Neural progenitor cell (in vitro differentiated cells): ENCODE measurements around the gene PTPRB. TPM values are rescaled to one million over a fixed set of nuclear protein-coding genes. Genes with fewer than 3 reads are reported as not detected.

Source experiments
- DNase-seq: peaks from one replicate; pipeline ENCODE4 v3.0.0-alpha.2; 2016; ENCODE audit warnings: low spot score
- H2AFZ ChIP-seq: fragments of 200-600 bp; sonication (generic); replicated peaks from 2 replicates; pipeline ENCODE4 v1.6.1; 2016; ENCODE audit warnings: antibody characterized with exemption
- H3F3A ChIP-seq: fragments of 200-600 bp; sonication (generic); 2 replicates; pipeline ENCODE4 v1.6.1; 2016; ENCODE audit warnings: antibody characterized with exemption, low read depth
- H3K27ac ChIP-seq: fragments of 200-600 bp; sonication (generic); 2 replicates; pipeline ENCODE4 v1.5.1; 2016; ENCODE audit warnings: mild to moderate bottlenecking
- H3K27me3 ChIP-seq: fragments of 200-600 bp; sonication (generic); 2 replicates; pipeline ENCODE4 v1.6.1; 2016; ENCODE audit warnings: mild to moderate bottlenecking, moderate library complexity
- H3K36me3 ChIP-seq: fragments of 200-600 bp; sonication (generic); 2 replicates; pipeline ENCODE4 v1.5.1; 2016
- H3K4me1 ChIP-seq: fragments of 200-600 bp; sonication (generic); 2 replicates; pipeline ENCODE4 v1.6.1; 2016; ENCODE audit warnings: mixed run types
- H3K4me2 ChIP-seq: fragments of 200-600 bp; sonication (generic); 2 replicates; pipeline ENCODE4 v1.6.1; 2016
- H3K4me3 ChIP-seq: fragments of 200-600 bp; sonication (generic); 2 replicates; pipeline ENCODE4 v1.5.1; 2016
- H3K79me2 ChIP-seq: fragments of 200-600 bp; sonication (generic); 2 replicates; pipeline ENCODE4 v1.6.1; 2016; ENCODE audit warnings: low read depth
- H3K9ac ChIP-seq: fragments of 200-600 bp; sonication (generic); 2 replicates; pipeline ENCODE4 v1.6.1; 2016
- H3K9me3 ChIP-seq: fragments of 200-600 bp; sonication (generic); 2 replicates; pipeline ENCODE4 v1.5.1; 2016; ENCODE audit warnings: low read depth
- H4K20me1 ChIP-seq: fragments of 200-600 bp; sonication (generic); 2 replicates; pipeline ENCODE4 v1.6.1; 2016; ENCODE audit warnings: low read depth
- H3K27ac Mint-ChIP-seq: 3 replicates; pipeline ENCODE4 v1.8.0; 2021; ENCODE audit warnings: mixed read lengths
- H3K27me3 Mint-ChIP-seq: 2 replicates; pipeline ENCODE4 v1.8.0; 2022; ENCODE audit warnings: low read depth, mild to moderate bottlenecking, inconsistent platforms, moderate library complexity, mixed read lengths; ENCODE audit not compliant: insufficient read depth
- H3K36me3 Mint-ChIP-seq: 3 replicates; pipeline ENCODE4 v1.8.0; 2021; ENCODE audit warnings: mixed read lengths
- H3K4me1 Mint-ChIP-seq: 3 replicates; pipeline ENCODE4 v1.8.0; 2021; ENCODE audit warnings: mixed read lengths
- H3K4me3 Mint-ChIP-seq: 3 replicates; pipeline ENCODE4 v1.8.0; 2021; ENCODE audit warnings: mild to moderate bottlenecking, moderate library complexity, mixed read lengths
- H3K9me3 Mint-ChIP-seq: 3 replicates; pipeline ENCODE4 v1.8.0; 2020; ENCODE audit warnings: mixed read lengths
- EZH2 ChIP-seq: fragments of 200-600 bp; sonication (generic); IDR thresholded peaks from 2 replicates; pipeline ENCODE4 v1.6.1; 2017; ENCODE audit warnings: antibody characterized with exemption, mild to moderate bottlenecking, moderate library complexity
- EZH2phosphoT487 ChIP-seq: fragments of 200-600 bp; sonication (generic); IDR thresholded peaks from 2 replicates; pipeline ENCODE4 v1.6.1; 2017; ENCODE audit warnings: antibody characterized with exemption
- total RNA-seq: library from RNA; depleted of rRNA; stranded (reverse); fragments of >200 nt; gene quantifications from 2 replicates; pipeline ENCODE4 v1.2.3, GENCODE V29; 2015; ENCODE audit warnings: low replicate concordance
- TF ChIP-seq, protein P1 (sequence below): fragments of 200-600 bp; sonication (generic); IDR thresholded peaks from 2 replicates; pipeline ENCODE4 v1.5.1; 2017; ENCODE audit warnings: antibody characterized with exemption, mild to moderate bottlenecking

The PTPRB gene
- total RNA-seq, 1 donor from 2014 or later: not detected

DNA sequence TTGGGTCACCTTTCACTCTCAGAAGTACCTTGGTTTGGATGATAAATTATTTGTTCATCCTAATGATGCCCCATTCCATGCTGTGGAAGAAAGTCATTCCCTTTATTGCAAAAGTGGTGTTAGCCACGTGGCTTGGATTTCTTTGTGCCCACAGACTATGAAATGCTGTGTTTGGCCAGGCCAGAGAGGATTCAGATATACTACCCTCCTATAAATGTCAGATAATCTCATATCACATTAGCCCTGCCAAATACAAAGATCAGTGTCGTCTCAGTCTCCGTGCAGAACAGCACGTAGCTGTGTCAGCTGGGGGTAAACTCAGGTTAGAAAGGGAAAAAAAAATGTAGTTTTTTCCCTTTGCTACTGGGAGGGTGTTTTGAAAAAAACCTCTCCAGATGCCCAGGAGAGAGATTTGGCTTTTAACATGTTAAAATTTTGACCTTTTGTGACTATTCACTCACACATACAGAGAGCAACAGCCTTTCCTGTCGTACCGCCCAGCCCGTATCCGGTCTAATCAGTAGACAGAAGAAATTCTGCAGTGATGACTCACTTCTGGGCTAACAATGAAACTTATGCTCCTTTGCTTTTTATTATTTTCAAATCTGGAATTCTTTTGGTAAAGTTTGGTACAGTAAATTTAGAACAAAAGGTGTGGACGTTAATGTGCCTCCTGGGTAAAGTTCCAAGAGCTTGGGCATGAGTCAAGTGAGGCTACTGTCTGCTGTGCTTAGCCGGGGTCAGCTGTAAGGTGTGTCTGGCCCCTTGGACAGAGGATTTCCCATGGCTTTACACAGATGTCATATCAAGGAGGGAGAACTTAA lies 8.5 kb upstream of the PTPRB start:
- Mint-ChIP-seq H3K27me3 (no peaks in the 10 kb centered on the region), H3K27ac (peak overlapping the region; percentile 80), H3K9me3 (no peaks in the 10 kb centered on the region), H3K36me3 (no peaks in the 10 kb centered on the region), H3K4me3 (peak overlapping the region; percentile 14), H3K4me1 (peaks cover 18% of the 10 kb centered on the region)
- no peak for TF ChIP-seq EZH2phosphoT487
- TF ChIP-seq, protein P1, sequence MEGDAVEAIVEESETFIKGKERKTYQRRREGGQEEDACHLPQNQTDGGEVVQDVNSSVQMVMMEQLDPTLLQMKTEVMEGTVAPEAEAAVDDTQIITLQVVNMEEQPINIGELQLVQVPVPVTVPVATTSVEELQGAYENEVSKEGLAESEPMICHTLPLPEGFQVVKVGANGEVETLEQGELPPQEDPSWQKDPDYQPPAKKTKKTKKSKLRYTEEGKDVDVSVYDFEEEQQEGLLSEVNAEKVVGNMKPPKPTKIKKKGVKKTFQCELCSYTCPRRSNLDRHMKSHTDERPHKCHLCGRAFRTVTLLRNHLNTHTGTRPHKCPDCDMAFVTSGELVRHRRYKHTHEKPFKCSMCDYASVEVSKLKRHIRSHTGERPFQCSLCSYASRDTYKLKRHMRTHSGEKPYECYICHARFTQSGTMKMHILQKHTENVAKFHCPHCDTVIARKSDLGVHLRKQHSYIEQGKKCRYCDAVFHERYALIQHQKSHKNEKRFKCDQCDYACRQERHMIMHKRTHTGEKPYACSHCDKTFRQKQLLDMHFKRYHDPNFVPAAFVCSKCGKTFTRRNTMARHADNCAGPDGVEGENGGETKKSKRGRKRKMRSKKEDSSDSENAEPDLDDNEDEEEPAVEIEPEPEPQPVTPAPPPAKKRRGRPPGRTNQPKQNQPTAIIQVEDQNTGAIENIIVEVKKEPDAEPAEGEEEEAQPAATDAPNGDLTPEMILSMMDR: no peak
- no peak for TF ChIP-seq EZH2
- Histone ChIP-seq H3K4me3 (no peak overlapping the region), H3K36me3 (no peaks in the 10 kb centered on the region), H4K20me1 (no peaks in the 10 kb centered on the region), H3K4me1 (peaks cover 9% of the 10 kb centered on the region), H3K9ac (no peak overlapping the region), H2AFZ (peak overlapping the region; percentile 83), H3K27me3 (no peaks in the 10 kb centered on the region), H3K9me3 (no peaks in the 10 kb centered on the region), H3K4me2 (peak overlapping the region; percentile 35), H3K79me2 (no peaks in the 10 kb centered on the region), H3K27ac (no peak overlapping the region), H3F3A (no peaks in the 10 kb centered on the region)
- no peak for DNase-seq

DNA sequence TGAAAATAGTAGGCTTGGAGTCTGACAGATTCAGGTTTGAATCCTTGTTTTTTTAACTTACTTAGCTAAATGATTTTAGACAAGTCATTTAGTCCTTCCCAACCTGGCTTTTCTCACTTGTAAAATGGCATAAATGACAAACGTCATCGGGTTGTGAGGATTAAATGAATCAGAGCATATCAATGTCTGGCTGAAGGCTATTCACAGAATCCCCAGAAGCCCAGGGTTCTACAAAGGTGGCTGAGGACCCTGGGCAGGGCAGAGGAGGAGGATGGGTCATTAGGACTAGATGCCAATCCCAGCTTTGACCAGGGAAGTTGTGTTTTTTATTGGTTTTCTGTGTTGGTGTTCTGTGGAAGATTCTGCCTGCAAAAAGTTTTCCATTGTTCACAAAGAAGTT lies 7.6 kb upstream of the PTPRB start:
- no peaks in the 10 kb centered on the region for H3K36me3 ChIP-seq
- H3K79me2 ChIP-seq: no peaks in the 10 kb centered on the region
- Mint-ChIP-seq H3K4me3 (no peak overlapping the region), H3K4me1 (peaks cover 18% of the 10 kb centered on the region), H3K36me3 (no peaks in the 10 kb centered on the region), H3K9me3 (no peaks in the 10 kb centered on the region), H3K27me3 (no peaks in the 10 kb centered on the region), H3K27ac (no peak overlapping the region)
- no peaks in the 10 kb centered on the region for H3K9me3 ChIP-seq
- no peaks in the 10 kb centered on the region for H3K27me3 ChIP-seq
- no peak overlapping the region for H2AFZ ChIP-seq
- TF ChIP-seq, protein P1: no peak
- TF ChIP-seq EZH2: no peak
- TF ChIP-seq EZH2phosphoT487: no peak
- no peak for DNase-seq
- H3K4me1 ChIP-seq: peaks cover 9% of the 10 kb centered on the region
- H3K9ac ChIP-seq: no peak overlapping the region
- no peaks in the 10 kb centered on the region for H4K20me1 ChIP-seq
- H3F3A ChIP-seq: no peaks in the 10 kb centered on the region
- H3K27ac ChIP-seq: no peak overlapping the region
- no peak overlapping the region for H3K4me2 ChIP-seq
- no peak overlapping the region for H3K4me3 ChIP-seq

DNA sequence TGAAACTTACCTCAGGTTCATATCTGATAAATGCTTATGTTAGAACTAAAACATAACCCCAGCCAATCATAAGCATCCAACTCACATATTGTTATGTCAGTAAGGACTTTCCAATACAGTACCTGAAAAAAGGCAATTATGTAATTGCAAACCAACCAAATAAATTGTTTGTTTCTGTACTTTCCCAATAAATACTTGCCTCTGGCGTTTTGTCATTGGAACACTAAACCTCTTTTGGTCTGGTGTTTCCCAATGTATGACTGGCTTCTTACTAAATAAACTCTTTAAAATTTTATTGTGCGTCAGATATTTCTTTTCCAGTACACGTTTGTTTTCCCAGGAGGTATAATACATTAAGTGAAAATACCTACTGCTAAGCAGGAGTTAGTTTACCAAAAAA lies 6.7 kb upstream of the PTPRB start:
- no peak overlapping the region for H3K4me2 ChIP-seq
- H3K27ac Mint-ChIP-seq: no peak overlapping the region
- H3K4me1 Mint-ChIP-seq: peaks cover 18% of the 10 kb centered on the region
- H3K9me3 ChIP-seq: no peaks in the 10 kb centered on the region
- H3F3A ChIP-seq: no peaks in the 10 kb centered on the region
- no peaks in the 10 kb centered on the region for H3K36me3 Mint-ChIP-seq
- no peaks in the 10 kb centered on the region for H3K9me3 Mint-ChIP-seq
- TF ChIP-seq, protein P1: no peak
- TF ChIP-seq EZH2phosphoT487: no peak
- TF ChIP-seq EZH2: no peak
- no peak overlapping the region for H3K4me3 Mint-ChIP-seq
- no peak for DNase-seq
- no peak overlapping the region for H3K4me3 ChIP-seq
- peaks cover 9% of the 10 kb centered on the region for H3K4me1 ChIP-seq
- no peak overlapping the region for H2AFZ ChIP-seq
- no peaks in the 10 kb centered on the region for H3K27me3 ChIP-seq
- no peaks in the 10 kb centered on the region for H3K79me2 ChIP-seq
- H4K20me1 ChIP-seq: no peaks in the 10 kb centered on the region
- no peak overlapping the region for H3K27ac ChIP-seq
- H3K27me3 Mint-ChIP-seq: peaks cover under 1% of the 10 kb centered on the region
- H3K36me3 ChIP-seq: no peaks in the 10 kb centered on the region
- no peak overlapping the region for H3K9ac ChIP-seq
